OCI-LY1 (cell line): ENCODE measurements around the gene ABO.

Experiments used
- H2AFZ ChIP-seq: fragments of 200-600 bp; sonication (generic), shearing (Covaris generic); 2 replicates; pipeline ENCODE4 v1.6.0; 2014; ENCODE audit warnings: antibody characterized with exemption, mild to moderate bottlenecking, low read length
- H3F3A ChIP-seq: fragments of 200-600 bp; sonication (generic), shearing (Covaris generic); 2 replicates; pipeline ENCODE4 v1.6.0; 2014; ENCODE audit warnings: mild to moderate bottlenecking, antibody characterized with exemption, low read length, moderate library complexity; ENCODE audit not compliant: insufficient read depth
- H3K27ac ChIP-seq: fragments of 200-600 bp; sonication (generic); 2 replicates; pipeline ENCODE4 v1.5.1; 2014; ENCODE audit warnings: low read length, mixed run types, mild to moderate bottlenecking, low read depth; ENCODE audit not compliant: poor library complexity, severe bottlenecking
- H3K27me3 ChIP-seq: fragments of 200-600 bp; sonication (generic); 2 replicates; pipeline ENCODE4 v1.6.0; 2014; ENCODE audit warnings: antibody characterized with exemption, mild to moderate bottlenecking, low read length, moderate library complexity; ENCODE audit not compliant: insufficient read depth
- H3K36me3 ChIP-seq: fragments of 200-600 bp; sonication (generic); 2 replicates; pipeline ENCODE4 v1.6.1; 2014; ENCODE audit warnings: mild to moderate bottlenecking, antibody characterized with exemption, low read length, moderate library complexity, mixed read lengths; ENCODE audit not compliant: insufficient read depth
- H3K4me1 ChIP-seq: fragments of 200-600 bp; sonication (generic); 2 replicates; pipeline ENCODE4 v1.5.1; 2014; ENCODE audit warnings: mild to moderate bottlenecking, low read length, moderate library complexity; ENCODE audit not compliant: insufficient read depth, severe bottlenecking
- H3K4me2 ChIP-seq: fragments of 200-600 bp; sonication (generic), shearing (Covaris generic); 2 replicates; pipeline ENCODE4 v1.6.1; 2014; ENCODE audit warnings: low read length
- H3K4me3 ChIP-seq: fragments of 200-600 bp; sonication (generic); 2 replicates; pipeline ENCODE4 v1.5.1; 2014; ENCODE audit warnings: low read length, low read depth, mild to moderate bottlenecking, mixed read lengths; ENCODE audit not compliant: poor library complexity, severe bottlenecking
- H3K79me2 ChIP-seq: fragments of 200-600 bp; shearing (Covaris generic); 2 replicates; pipeline ENCODE4 v1.6.1; 2016; ENCODE audit warnings: mixed run types, low read length, mixed read lengths; ENCODE audit not compliant: insufficient read depth
- H3K9ac ChIP-seq: fragments of 200-600 bp; sonication (generic), shearing (Covaris generic); 2 replicates; pipeline ENCODE4 v1.6.1; 2014; ENCODE audit warnings: mild to moderate bottlenecking, low read length, mixed read lengths
- H3K9me2 ChIP-seq: fragments of 200-600 bp; sonication (generic), shearing (Covaris generic); 2 replicates; pipeline ENCODE4 v1.6.1; 2014; ENCODE audit warnings: low read depth, mild to moderate bottlenecking, low read length, mixed read lengths
- H3K9me3 ChIP-seq: fragments of 200-600 bp; shearing (Covaris generic); 2 replicates; pipeline ENCODE4 v1.6.1; 2014; ENCODE audit warnings: low read length, mixed read lengths
- H4K20me1 ChIP-seq: fragments of 200-600 bp; sonication (generic), shearing (Covaris generic); 2 replicates; pipeline ENCODE4 v1.6.0; 2016; ENCODE audit warnings: mild to moderate bottlenecking, low read length; ENCODE audit not compliant: insufficient read depth
- CTCF ChIP-seq: fragments of 200-600 bp; sonication (generic), shearing (Covaris generic); IDR thresholded peaks from 2 replicates; pipeline ENCODE4 v1.5.1; 2017; ENCODE audit warnings: mild to moderate bottlenecking, antibody characterized with exemption, low read length, moderate library complexity, mixed read lengths
- EZH2 ChIP-seq: fragments of 200-600 bp; sonication (generic), shearing (Covaris generic); IDR thresholded peaks from 2 replicates; pipeline ENCODE4 v1.8.0; 2017; ENCODE audit warnings: borderline replicate concordance, mixed run types, mild to moderate bottlenecking, antibody characterized with exemption, low read length, moderate library complexity, mixed read lengths

The ABO gene

GRCh38 chr9:133249337-133249736 lies 25.7 kb downstream of the ABO start:
- TF ChIP-seq EZH2 (no peak), CTCF (no peak)
- no peak overlapping the region for H3K27ac ChIP-seq
- no peak overlapping the region for H3K4me3 ChIP-seq
- no peaks in the 10 kb centered on the region; the same call in 1 of the 2 replicates for H3K9me3 ChIP-seq
- H3K27me3 ChIP-seq: no peaks in the 10 kb centered on the region; the same call in 1 of the 2 replicates
- H3K9me2 ChIP-seq: no peaks in the 10 kb centered on the region
- no peak overlapping the region for H3K9ac ChIP-seq
- no peak overlapping the region for H2AFZ ChIP-seq
- H3F3A ChIP-seq: no peaks in the 10 kb centered on the region
- H3K36me3 ChIP-seq: no peaks in the 10 kb centered on the region
- no peaks in the 10 kb centered on the region for H4K20me1 ChIP-seq
- H3K79me2 ChIP-seq: no peaks in the 10 kb centered on the region
- H3K4me1 ChIP-seq: no peaks in the 10 kb centered on the region
- H3K4me2 ChIP-seq: no peak overlapping the region

DNA sequence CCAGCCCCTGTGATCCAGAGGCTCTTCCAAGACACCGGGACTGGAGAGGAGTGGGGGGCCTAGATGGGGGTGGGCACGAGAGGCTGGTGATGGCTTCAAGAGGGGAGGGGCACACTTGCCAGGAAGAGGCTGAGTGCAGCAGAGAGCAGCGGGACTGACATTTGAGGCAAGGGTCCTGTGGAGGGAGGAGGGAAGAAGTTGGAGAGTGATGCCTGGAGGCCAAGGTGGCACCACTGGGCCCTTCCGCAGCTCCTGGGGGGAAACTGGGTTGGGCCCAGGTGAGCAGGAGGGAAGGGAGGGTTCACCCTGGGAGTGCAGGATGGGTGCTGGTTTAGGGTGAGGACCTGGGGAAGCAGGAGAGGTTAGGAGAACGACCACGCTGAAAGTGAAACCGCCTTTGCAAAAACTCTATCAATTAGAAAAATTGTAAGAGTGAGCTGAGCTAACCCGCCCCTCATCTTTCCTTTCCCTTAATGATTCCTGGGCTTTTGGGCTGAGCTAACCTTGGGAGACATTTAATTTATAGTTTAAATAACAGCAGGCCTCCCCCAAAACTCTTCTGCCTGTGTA lies 26.2 kb downstream of the ABO start:
- H3K9me2 ChIP-seq: no peaks in the 10 kb centered on the region

GRCh38 chr9:133247632-133248031 lies 27.4 kb downstream of the ABO start:
- H3K9ac ChIP-seq: no peak overlapping the region
- H3K36me3 ChIP-seq: no peaks in the 10 kb centered on the region
- H3K27me3 ChIP-seq: peaks cover 5% of the 10 kb centered on the region; the same call in 1 of the 2 replicates
- no peak for TF ChIP-seq CTCF
- TF ChIP-seq EZH2: no peak
- H3K4me3 ChIP-seq: no peak overlapping the region
- no peaks in the 10 kb centered on the region for H3F3A ChIP-seq
- H3K9me3 ChIP-seq: no peaks in the 10 kb centered on the region
- H3K4me1 ChIP-seq: no peaks in the 10 kb centered on the region
- no peaks in the 10 kb centered on the region for H4K20me1 ChIP-seq
- H3K79me2 ChIP-seq: no peaks in the 10 kb centered on the region
- no peak overlapping the region for H2AFZ ChIP-seq
- H3K27ac ChIP-seq: no peak overlapping the region
- no peaks in the 10 kb centered on the region for H3K9me2 ChIP-seq
- H3K4me2 ChIP-seq: no peak overlapping the region

More for the DNA sequence above, 26.2 kb downstream of the ABO start:
- no peaks in the 10 kb centered on the region for H3K36me3 ChIP-seq
- no peak overlapping the region for H3K4me3 ChIP-seq
- no peak overlapping the region for H3K27ac ChIP-seq
- H4K20me1 ChIP-seq: no peaks in the 10 kb centered on the region
- H3K9me3 ChIP-seq: no peaks in the 10 kb centered on the region
- no peaks in the 10 kb centered on the region for H3K4me1 ChIP-seq
- no peak overlapping the region for H2AFZ ChIP-seq
- no peaks in the 10 kb centered on the region for H3K79me2 ChIP-seq
- H3K27me3 ChIP-seq: peaks cover 4% of the 10 kb centered on the region; the same call in 1 of the 2 replicates
- no peak overlapping the region for H3K4me2 ChIP-seq
- no peaks in the 10 kb centered on the region for H3F3A ChIP-seq
- no peak overlapping the region for H3K9ac ChIP-seq
- no peak for TF ChIP-seq EZH2
- TF ChIP-seq CTCF: no peak
